GM23338 (cell line): ENCODE data around the gene DYRK1A. TPM values are rescaled to one million over a fixed set of nuclear protein-coding genes. Genes with fewer than 3 reads are reported as not detected.

Source experiments
- ATAC-seq: fragments of 200-7000 bp; cut with Tn5 transposase; 3 replicates; pipeline ENCODE4 v1.9.1; 2020
- DNase-seq: peaks from one replicate; pipeline ENCODE4 v3.0.0-alpha.2; 2015; ENCODE audit warnings: low spot score
- H2AFZ ChIP-seq: fragments of 200-600 bp; sonication (generic); 2 replicates; pipeline ENCODE4 v1.8.0; 2016; ENCODE audit warnings: antibody characterized with exemption, mild to moderate bottlenecking, moderate library complexity
- H3F3A ChIP-seq: fragments of 200-600 bp; sonication (generic); replicated peaks from 2 replicates; pipeline ENCODE4 v1.8.0; 2017; ENCODE audit warnings: antibody characterized with exemption, mixed run types, low read depth
- H3K27ac ChIP-seq: fragments of 200-600 bp; sonication (generic); 2 replicates; pipeline ENCODE4 v1.6.1; 2016; ENCODE audit warnings: low read depth
- H3K27me3 ChIP-seq: fragments of 200-600 bp; sonication (generic); 2 replicates; pipeline ENCODE4 v1.8.0; 2016; ENCODE audit warnings: mild to moderate bottlenecking, mixed run types, moderate library complexity; ENCODE audit not compliant: insufficient read depth
- H3K36me3 ChIP-seq: fragments of 200-600 bp; sonication (generic); 2 replicates; pipeline ENCODE4 v1.8.0; 2016; ENCODE audit warnings: mild to moderate bottlenecking; ENCODE audit not compliant: insufficient read depth
- H3K4me1 ChIP-seq: fragments of 200-600 bp; sonication (generic); 2 replicates; pipeline ENCODE4 v1.8.0; 2016; ENCODE audit warnings: mild to moderate bottlenecking, moderate library complexity; ENCODE audit not compliant: insufficient read depth
- H3K4me2 ChIP-seq: fragments of 200-600 bp; sonication (generic); 2 replicates; pipeline ENCODE4 v1.7.1; 2017; ENCODE audit warnings: mixed run types
- H3K4me3 ChIP-seq: fragments of 200-600 bp; sonication (generic); 2 replicates; pipeline ENCODE4 v1.6.1; 2016; ENCODE audit warnings: mixed run types
- H3K79me2 ChIP-seq: fragments of 200-600 bp; sonication (generic); replicated peaks from 2 replicates; pipeline ENCODE4 v1.8.0; 2017; ENCODE audit warnings: mild to moderate bottlenecking; ENCODE audit not compliant: insufficient read depth
- H3K9me2 ChIP-seq: fragments of 200-600 bp; sonication (generic); 2 replicates; pipeline ENCODE4 v1.8.0; 2017; ENCODE audit not compliant: insufficient read depth
- H4K20me1 ChIP-seq: fragments of 200-600 bp; sonication (generic); replicated peaks from 2 replicates; pipeline ENCODE4 v1.8.0; 2017; ENCODE audit warnings: mild to moderate bottlenecking; ENCODE audit not compliant: insufficient read depth
- H3K27ac Mint-ChIP-seq: 2 replicates; pipeline ENCODE4 v1.8.0; 2020; ENCODE audit warnings: inconsistent platforms, mild to moderate bottlenecking, moderate library complexity, mixed read lengths
- H3K27me3 Mint-ChIP-seq: 3 replicates; pipeline ENCODE4 v1.8.0; 2022; ENCODE audit warnings: low read depth, mild to moderate bottlenecking, moderate library complexity, mixed read lengths, inconsistent platforms; ENCODE audit not compliant: insufficient read depth, poor library complexity
- H3K36me3 Mint-ChIP-seq: 3 replicates; pipeline ENCODE4 v1.8.0; 2021; ENCODE audit warnings: low read depth, mild to moderate bottlenecking, inconsistent platforms, moderate library complexity, mixed read lengths
- H3K4me1 Mint-ChIP-seq: 3 replicates; pipeline ENCODE4 v1.8.0; 2020; ENCODE audit warnings: mild to moderate bottlenecking, inconsistent platforms, mixed read lengths
- H3K4me3 Mint-ChIP-seq: 3 replicates; pipeline ENCODE4 v1.8.0; 2021; ENCODE audit warnings: moderate library complexity, mild to moderate bottlenecking, inconsistent platforms, mixed read lengths
- H3K9me3 Mint-ChIP-seq: 3 replicates; pipeline ENCODE4 v1.8.0; 2020; ENCODE audit warnings: moderate library complexity, mild to moderate bottlenecking, inconsistent platforms, mixed read lengths
- CREB1 ChIP-seq: fragments of 250-450 bp; sonication (Bioruptor Pico); IDR thresholded peaks from 2 replicates; pipeline ENCODE4 v1.5.0; 2020; ENCODE audit warnings: low read depth, mild to moderate bottlenecking, moderate library complexity
- CTCF ChIP-seq, 2 experiments: fragments of 200-600 bp in 1 of 2; sonication (generic) in 1 of 2; conservative IDR thresholded peaks; 2 replicates each; pipeline versions ENCODE4 v1.5.1 to v1.6.1; 2016 to 2017; ENCODE audit warnings: antibody characterized with exemption in 2 of 2, low read depth in 2 of 2, mild to moderate bottlenecking in 2 of 2, moderate library complexity in 1 of 2
- ETS1 ChIP-seq: IDR thresholded peaks from 2 replicates; pipeline ENCODE4 v1.6.1; 2016; ENCODE audit warnings: antibody characterized with exemption
- EZH2 ChIP-seq: fragments of 200-600 bp; sonication (generic); IDR thresholded peaks from one replicate; pipeline ENCODE4 v1.8.0; 2017; ENCODE audit warnings: antibody characterized with exemption, mild to moderate bottlenecking, low read depth; ENCODE audit not compliant: unreplicated experiment
- EZH2phosphoT487 ChIP-seq: fragments of 200-600 bp; sonication (generic); IDR thresholded peaks from one replicate; pipeline ENCODE4 v1.8.1; 2018; ENCODE audit warnings: antibody characterized with exemption; ENCODE audit not compliant: unreplicated experiment
- JUNB ChIP-seq: IDR thresholded peaks from one replicate; pipeline ENCODE4 v1.6.1; 2016; ENCODE audit warnings: antibody characterized with exemption; ENCODE audit not compliant: unreplicated experiment
- NANOG ChIP-seq: IDR thresholded peaks from 2 replicates; pipeline ENCODE4 v1.6.1; 2016; ENCODE audit warnings: antibody characterized with exemption, borderline replicate concordance
- POLR2AphosphoS5 ChIP-seq: IDR thresholded peaks from 2 replicates; pipeline ENCODE4 v1.6.1; 2016; ENCODE audit warnings: antibody characterized with exemption, low read depth
- REST ChIP-seq: IDR thresholded peaks from one replicate; pipeline ENCODE4 v1.6.1; 2018; ENCODE audit warnings: antibody characterized with exemption; ENCODE audit not compliant: unreplicated experiment
- STAT1 ChIP-seq: IDR thresholded peaks from one replicate; pipeline ENCODE4 v1.6.1; 2016; ENCODE audit warnings: antibody characterized with exemption; ENCODE audit not compliant: unreplicated experiment
- ZNF114 ChIP-seq: fragments of 250-450 bp; sonication (Bioruptor Pico); IDR thresholded peaks from 2 replicates; pipeline ENCODE4 v1.5.0; 2020; ENCODE audit warnings: mild to moderate bottlenecking, moderate library complexity
- ZNF331 ChIP-seq: fragments of 250-450 bp; sonication (Bioruptor Pico); IDR thresholded peaks from 2 replicates; pipeline ENCODE4 v1.5.0; 2020; ENCODE audit warnings: low read depth, mild to moderate bottlenecking, moderate library complexity
- ZNF462 ChIP-seq: fragments of 250-450 bp; sonication (Bioruptor Pico); IDR thresholded peaks from 2 replicates; pipeline ENCODE4 v1.5.0; 2020; ENCODE audit warnings: mild to moderate bottlenecking, moderate library complexity
- polyA plus RNA-seq: library from polyadenylated mRNA; unstranded; fragments of >200 nt; fragmentation: Nextera tagmentation; extraction: Ambion mirVana; gene quantifications from 2 replicates; pipeline ENCODE4 v1.2.1, GENCODE V29; 2016
- total RNA-seq: library from RNA; depleted of rRNA; stranded (reverse); fragments of >200 nt; shearing (Covaris generic); gene quantifications from 2 replicates; pipeline ENCODE4 v1.2.3, GENCODE V29; 2014

Gene DYRK1A
- total and polyA plus RNA-seq, 2 experiments from 2014 or later, result 10.3 to 84.7 TPM

GRCh38 chr21:37393030-37393429 is 26.5 kb downstream of the DYRK1A start:
- peaks cover 85% of the 10 kb centered on the region for H4K20me1 ChIP-seq
- no peak overlapping the region for H3K4me2 ChIP-seq
- no peak overlapping the region for H3K4me3 ChIP-seq
- H3K27me3 ChIP-seq, result no peaks in the 10 kb centered on the region
- Mint-ChIP-seq H3K4me1 (peaks cover 65% of the 10 kb centered on the region), H3K9me3 (no peaks in the 10 kb centered on the region), H3K36me3 (no peaks in the 10 kb centered on the region), H3K4me3 (no peak overlapping the region), H3K27ac (no peak overlapping the region), H3K27me3 (peaks cover 8% of the 10 kb centered on the region)
- TF ChIP-seq EZH2phosphoT487 (no peak), ETS1 (no peak), ZNF462 (CRISPR knock-in tag) (no peak), CTCF (conservative IDR thresholded peaks at IDR 0.05; ENCODE audit: low read depth in 2 of 2) (no peak), POLR2AphosphoS5 (no peak), EZH2 (no peak), CREB1 (no peak), NANOG (no peak), JUNB (no peak), ZNF114 (CRISPR knock-in tag) (no peak), STAT1 (no peak), REST (no peak), ZNF331 (CRISPR knock-in tag) (no peak)
- no peaks in the 10 kb centered on the region for H3K36me3 ChIP-seq
- H3K9me2 ChIP-seq, result peaks cover 3% of the 10 kb centered on the region; the same call in 1 of the 2 replicates
- ATAC-seq (no peak), DNase-seq (no peak)
- H3K4me1 ChIP-seq, result peaks cover 56% of the 10 kb centered on the region
- peaks cover 100% of the 10 kb centered on the region for H3K79me2 ChIP-seq
- no peak overlapping the region for H2AFZ ChIP-seq
- no peaks in the 10 kb centered on the region for H3F3A ChIP-seq
- H3K27ac ChIP-seq, result no peak overlapping the region
